BE2C (cell line): ENCODE data around the gene SPNS3.

Experiments
- DNase-seq: peaks from one replicate; pipeline ENCODE4 v3.0.0-alpha.2; 2020
- H3K27me3 ChIP-seq: fragments of 250-450 bp; sonication (Bioruptor Pico); 2 replicates; pipeline ENCODE4 v1.5.1; 2020; ENCODE audit warnings: mild to moderate bottlenecking
- H3K36me3 ChIP-seq: fragments of 250-450 bp; sonication (Bioruptor Pico); 2 replicates; pipeline ENCODE4 v1.5.1; 2020; ENCODE audit warnings: mild to moderate bottlenecking
- H3K4me1 ChIP-seq: fragments of 250-450 bp; sonication (Bioruptor Pico); 2 replicates; pipeline ENCODE4 v1.5.1; 2020
- H3K4me3 ChIP-seq: 2 replicates; pipeline ENCODE4 v1.5.1; 2011; ENCODE audit warnings: low read depth, low read length
- H3K9me3 ChIP-seq: fragments of 250-450 bp; sonication (Bioruptor Pico); 2 replicates; pipeline ENCODE4 v1.5.1; 2020
- CTCF ChIP-seq: IDR thresholded peaks from 2 replicates; pipeline ENCODE4 v1.5.1; 2012; ENCODE audit warnings: mild to moderate bottlenecking, low read depth, low read length

The SPNS3 gene

GRCh38 chr17:4450710-4451316 is 17.1 kb downstream of the SPNS3 start:
- Histone ChIP-seq H3K9me3 (no peaks in the 10 kb centered on the region), H3K4me3 (no peak overlapping the region), H3K27me3 (peaks cover 15% of the 10 kb centered on the region), H3K36me3 (no peaks in the 10 kb centered on the region), H3K4me1 (no peaks in the 10 kb centered on the region)
- TF ChIP-seq CTCF: no peak
- no peak for DNase-seq

- H3K9me3 ChIP-seq: no peaks in the 10 kb centered on the region
Observed at GRCh38 chr17:4453812-4454591, 20.3 kb downstream of the SPNS3 start.

GRCh38 chr17:4460661-4461060 is 26.9 kb downstream of the SPNS3 start:
- no peaks in the 10 kb centered on the region for H3K9me3 ChIP-seq
- H3K4me1 ChIP-seq: no peaks in the 10 kb centered on the region
- H3K36me3 ChIP-seq: no peaks in the 10 kb centered on the region
- H3K4me3 ChIP-seq: no peak overlapping the region
- no peaks in the 10 kb centered on the region for H3K27me3 ChIP-seq
- no peak for DNase-seq
- TF ChIP-seq CTCF: no peak

More at GRCh38 chr17:4453812-4454591, 20.3 kb downstream of the SPNS3 start:
- Histone ChIP-seq H3K4me3 (no peak overlapping the region), H3K4me1 (no peaks in the 10 kb centered on the region), H3K36me3 (no peaks in the 10 kb centered on the region), H3K27me3 (peaks cover 10% of the 10 kb centered on the region)
- no peak for TF ChIP-seq CTCF
- no peak for DNase-seq

- no peak overlapping the region for H3K4me3 ChIP-seq
- H3K27me3 ChIP-seq: no peaks in the 10 kb centered on the region
- no peaks in the 10 kb centered on the region for H3K36me3 ChIP-seq
- no peaks in the 10 kb centered on the region for H3K4me1 ChIP-seq
- DNase-seq: no peak
- no peaks in the 10 kb centered on the region for H3K9me3 ChIP-seq
- TF ChIP-seq CTCF: no peak
Observed at GRCh38 chr17:4463818-4464476, 30.2 kb downstream of the SPNS3 start.

- Histone ChIP-seq H3K9me3 (no peaks in the 10 kb centered on the region), H3K4me3 (no peak overlapping the region), H3K36me3 (no peaks in the 10 kb centered on the region), H3K4me1 (no peaks in the 10 kb centered on the region), H3K27me3 (no peaks in the 10 kb centered on the region)
- TF ChIP-seq CTCF: no peak
- DNase-seq: no peak
Observed at GRCh38 chr17:4465786-4466185, 32.0 kb downstream of the SPNS3 start.

GRCh38 chr17:4467287-4467686 is 33.5 kb downstream of the SPNS3 start:
- no peak overlapping the region for H3K4me3 ChIP-seq
- TF ChIP-seq CTCF: no peak
- no peaks in the 10 kb centered on the region for H3K4me1 ChIP-seq
- no peaks in the 10 kb centered on the region for H3K9me3 ChIP-seq
- H3K27me3 ChIP-seq: no peaks in the 10 kb centered on the region
- H3K36me3 ChIP-seq: no peaks in the 10 kb centered on the region
- DNase-seq: no peak
